GM12878 (cell line): ENCODE measurements around the gene ZNF423.

Experiments
- EED ChIP-seq: sonication (generic); IDR thresholded peaks from 2 replicates; pipeline ENCODE4 v1.6.1; 2016; ENCODE audit warnings: antibody characterized with exemption, low read depth
- FOXM1 ChIP-seq: IDR thresholded peaks from 2 replicates; pipeline ENCODE4 v1.6.1; 2012; ENCODE audit warnings: low read depth, mild to moderate bottlenecking, inconsistent platforms, low read length, moderate library complexity
- KAT2A ChIP-seq: conservative IDR thresholded peaks from 2 replicates; pipeline ENCODE4 v1.6.1; 2011; ENCODE audit warnings: low read depth, low read length; ENCODE audit not compliant: control insufficient read depth
- MAX ChIP-seq: IDR thresholded peaks from 2 replicates; pipeline ENCODE4 v1.6.1; 2012; ENCODE audit warnings: low read depth, low read length, improper control_type of control experiment
- MTA3 ChIP-seq: IDR thresholded peaks from 2 replicates; pipeline ENCODE4 v1.6.1; 2012; ENCODE audit warnings: low read length, inconsistent platforms, borderline replicate concordance
- MXI1 ChIP-seq: fragments of 150-350 bp; IDR thresholded peaks from 2 replicates; pipeline ENCODE4 v1.6.1; 2011; ENCODE audit warnings: low read depth, mild to moderate bottlenecking, inconsistent platforms, low read length, improper control_type of control experiment
- RCOR1 ChIP-seq: conservative IDR thresholded peaks from 2 replicates; pipeline ENCODE4 v1.6.1; 2012; ENCODE audit warnings: low read depth, low read length, improper control_type of control experiment
- STAT1 ChIP-seq: fragments of 450-650 bp; conservative IDR thresholded peaks from 2 replicates; pipeline ENCODE4 v1.6.1; 2014; ENCODE audit warnings: antibody characterized with exemption, mild to moderate bottlenecking
- TAF1 ChIP-seq: IDR thresholded peaks from 2 replicates; pipeline ENCODE4 v1.6.1; 2011; ENCODE audit warnings: mild to moderate bottlenecking, low read depth, low read length, borderline replicate concordance
- TF ChIP-seq, protein P1 (sequence below), 3 experiments: IDR thresholded peaks in 2 of 3; conservative IDR thresholded peaks in 1 of 3; 2 replicates each; pipeline ENCODE4 v1.5.1; 2011; ENCODE audit warnings: low read depth in 3 of 3, low read length in 3 of 3, mild to moderate bottlenecking in 3 of 3, control low read depth in 2 of 3, moderate library complexity in 2 of 3, inconsistent platforms in 1 of 3, mixed read lengths in 1 of 3; ENCODE audit not compliant: control insufficient read depth in 2 of 3, insufficient read depth in 1 of 3; ENCODE audit errors: extremely low read depth in 1 of 3

DNA sequence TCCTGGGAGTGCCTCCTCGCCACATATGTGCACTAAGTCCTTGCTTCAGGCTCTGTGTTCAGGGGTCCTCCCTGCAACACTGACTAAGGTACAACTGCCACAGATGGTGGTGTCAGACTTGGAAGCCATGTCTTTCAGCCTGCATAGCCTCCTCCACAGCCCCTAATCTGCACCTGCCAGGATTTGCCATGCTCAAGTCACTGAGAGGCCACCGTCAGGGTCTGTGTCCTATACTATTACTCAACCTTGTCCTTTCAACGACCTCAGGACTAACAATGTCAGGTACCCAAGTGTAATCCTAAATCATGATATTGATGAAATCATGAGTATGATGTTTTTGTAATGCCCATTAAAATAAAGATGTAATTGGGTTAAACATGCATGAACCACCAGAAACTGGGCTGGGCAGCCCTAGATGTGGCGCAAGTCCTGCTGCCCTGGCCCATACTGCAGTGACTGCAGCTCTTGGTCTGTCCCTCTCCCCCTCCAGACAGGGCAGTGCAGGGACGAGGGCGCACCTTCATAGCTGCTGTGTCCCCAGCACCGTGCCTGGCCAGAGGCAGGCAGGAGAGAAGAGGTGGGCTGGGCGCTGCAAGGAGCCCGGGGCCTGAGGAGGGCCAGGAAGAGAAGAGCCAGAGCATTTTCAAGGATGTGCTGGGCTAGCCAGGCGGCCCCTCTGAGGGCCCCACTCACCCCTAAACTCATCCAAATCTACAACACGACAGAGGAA, 198.0 kb downstream of the ZNF423 start:
- TF ChIP-seq FOXM1: no peak
- TF ChIP-seq KAT2A: no peak
- no peak for TF ChIP-seq STAT1
- TF ChIP-seq RCOR1: no peak
- TF ChIP-seq MXI1: no peak
- TF ChIP-seq, protein P1, sequence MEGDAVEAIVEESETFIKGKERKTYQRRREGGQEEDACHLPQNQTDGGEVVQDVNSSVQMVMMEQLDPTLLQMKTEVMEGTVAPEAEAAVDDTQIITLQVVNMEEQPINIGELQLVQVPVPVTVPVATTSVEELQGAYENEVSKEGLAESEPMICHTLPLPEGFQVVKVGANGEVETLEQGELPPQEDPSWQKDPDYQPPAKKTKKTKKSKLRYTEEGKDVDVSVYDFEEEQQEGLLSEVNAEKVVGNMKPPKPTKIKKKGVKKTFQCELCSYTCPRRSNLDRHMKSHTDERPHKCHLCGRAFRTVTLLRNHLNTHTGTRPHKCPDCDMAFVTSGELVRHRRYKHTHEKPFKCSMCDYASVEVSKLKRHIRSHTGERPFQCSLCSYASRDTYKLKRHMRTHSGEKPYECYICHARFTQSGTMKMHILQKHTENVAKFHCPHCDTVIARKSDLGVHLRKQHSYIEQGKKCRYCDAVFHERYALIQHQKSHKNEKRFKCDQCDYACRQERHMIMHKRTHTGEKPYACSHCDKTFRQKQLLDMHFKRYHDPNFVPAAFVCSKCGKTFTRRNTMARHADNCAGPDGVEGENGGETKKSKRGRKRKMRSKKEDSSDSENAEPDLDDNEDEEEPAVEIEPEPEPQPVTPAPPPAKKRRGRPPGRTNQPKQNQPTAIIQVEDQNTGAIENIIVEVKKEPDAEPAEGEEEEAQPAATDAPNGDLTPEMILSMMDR (IDR thresholded peaks at IDR 0.05 in 2 of 3, conservative IDR thresholded peaks at IDR 0.05 in 1 of 3; ENCODE audit: control insufficient read depth in 2 of 3, extremely low read depth in 1 of 3, insufficient read depth in 1 of 3, low read depth in 3 of 3, low read length in 3 of 3): no peak
- no peak for TF ChIP-seq EED
- no peak for TF ChIP-seq MTA3
- no peak for TF ChIP-seq MAX
- TF ChIP-seq TAF1: no peak
